Fibroblast of the aortic adventitia (primary cell): ENCODE results near the gene EVA1B. TPM values are rescaled to one million over a fixed set of nuclear protein-coding genes. Genes with fewer than 3 reads are reported as not detected.

Experiments used
- DNase-seq: peaks from one replicate; pipeline ENCODE4 v3.0.0-alpha.2; 2010; ENCODE audit warnings: low read depth
- H3K4me3 ChIP-seq: 2 replicates; pipeline ENCODE4 v1.5.1; 2011; ENCODE audit warnings: low read depth, mild to moderate bottlenecking, control low read depth, low read length, moderate library complexity
- total RNA-seq: library from RNA; depleted of rRNA; stranded (reverse); fragments of >200 nt; gene quantifications from 2 replicates; pipeline ENCODE4 v1.2.3, GENCODE V29; 2012; ENCODE audit warnings: low replicate concordance
- TF ChIP-seq, protein P1 (sequence below): IDR thresholded peaks from 2 replicates; pipeline ENCODE4 v1.5.1; 2011; ENCODE audit warnings: mild to moderate bottlenecking, low read length, control low read depth, inconsistent platforms; ENCODE audit not compliant: insufficient read depth

EVA1B gene
- total RNA-seq, 1 donor, result 167 TPM

DNA sequence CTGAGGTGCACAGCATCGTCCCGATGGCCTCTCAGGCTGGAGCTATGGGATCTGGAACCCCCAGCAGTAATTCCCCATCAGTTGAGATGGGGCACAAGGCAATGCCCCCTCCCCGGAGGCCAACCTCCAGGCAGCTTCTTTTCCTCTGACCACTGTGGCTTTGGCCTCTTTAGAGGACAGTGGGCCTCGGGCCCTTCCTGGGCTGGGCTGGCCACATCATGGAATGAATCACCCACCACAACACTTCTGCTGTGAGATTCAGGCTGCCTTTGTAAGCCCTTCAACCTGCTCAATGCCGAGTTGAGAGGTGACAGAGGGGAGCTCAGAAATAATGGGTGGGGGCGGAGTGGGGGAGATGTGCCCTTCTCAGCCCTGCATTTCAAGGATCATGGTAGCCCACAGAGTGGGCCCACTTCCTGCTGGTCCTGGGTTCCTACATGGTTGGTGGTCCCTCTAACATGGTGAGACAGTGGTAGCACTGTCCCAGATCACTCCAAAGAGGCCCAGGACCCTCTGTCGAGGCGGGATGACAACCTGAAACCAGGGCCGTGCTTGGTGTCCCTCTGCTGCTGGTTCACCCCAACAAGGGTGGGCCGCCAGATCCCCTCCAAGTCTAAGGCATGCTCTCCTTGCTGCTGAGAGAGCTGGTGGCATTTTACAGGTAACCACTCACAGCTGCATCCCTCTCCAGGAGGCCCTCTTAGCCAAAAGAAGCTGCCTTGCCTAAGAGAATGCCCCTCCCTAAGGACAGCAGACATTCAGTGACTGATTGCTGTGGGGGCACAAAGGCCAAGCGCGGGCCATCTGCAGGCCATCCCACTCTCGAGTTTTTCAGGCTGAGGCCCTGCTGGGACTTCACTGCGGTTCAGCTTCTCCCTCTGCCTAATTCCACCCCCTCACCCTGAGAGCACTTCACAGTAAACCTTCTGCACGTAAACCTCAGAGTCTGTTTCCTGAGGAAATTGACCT lies 29.7 kb upstream of the EVA1B start:
- no peak overlapping the region for H3K4me3 ChIP-seq
- TF ChIP-seq, protein P1, sequence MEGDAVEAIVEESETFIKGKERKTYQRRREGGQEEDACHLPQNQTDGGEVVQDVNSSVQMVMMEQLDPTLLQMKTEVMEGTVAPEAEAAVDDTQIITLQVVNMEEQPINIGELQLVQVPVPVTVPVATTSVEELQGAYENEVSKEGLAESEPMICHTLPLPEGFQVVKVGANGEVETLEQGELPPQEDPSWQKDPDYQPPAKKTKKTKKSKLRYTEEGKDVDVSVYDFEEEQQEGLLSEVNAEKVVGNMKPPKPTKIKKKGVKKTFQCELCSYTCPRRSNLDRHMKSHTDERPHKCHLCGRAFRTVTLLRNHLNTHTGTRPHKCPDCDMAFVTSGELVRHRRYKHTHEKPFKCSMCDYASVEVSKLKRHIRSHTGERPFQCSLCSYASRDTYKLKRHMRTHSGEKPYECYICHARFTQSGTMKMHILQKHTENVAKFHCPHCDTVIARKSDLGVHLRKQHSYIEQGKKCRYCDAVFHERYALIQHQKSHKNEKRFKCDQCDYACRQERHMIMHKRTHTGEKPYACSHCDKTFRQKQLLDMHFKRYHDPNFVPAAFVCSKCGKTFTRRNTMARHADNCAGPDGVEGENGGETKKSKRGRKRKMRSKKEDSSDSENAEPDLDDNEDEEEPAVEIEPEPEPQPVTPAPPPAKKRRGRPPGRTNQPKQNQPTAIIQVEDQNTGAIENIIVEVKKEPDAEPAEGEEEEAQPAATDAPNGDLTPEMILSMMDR, result no peak
- DNase-seq, result peak; percentile 54

DNA sequence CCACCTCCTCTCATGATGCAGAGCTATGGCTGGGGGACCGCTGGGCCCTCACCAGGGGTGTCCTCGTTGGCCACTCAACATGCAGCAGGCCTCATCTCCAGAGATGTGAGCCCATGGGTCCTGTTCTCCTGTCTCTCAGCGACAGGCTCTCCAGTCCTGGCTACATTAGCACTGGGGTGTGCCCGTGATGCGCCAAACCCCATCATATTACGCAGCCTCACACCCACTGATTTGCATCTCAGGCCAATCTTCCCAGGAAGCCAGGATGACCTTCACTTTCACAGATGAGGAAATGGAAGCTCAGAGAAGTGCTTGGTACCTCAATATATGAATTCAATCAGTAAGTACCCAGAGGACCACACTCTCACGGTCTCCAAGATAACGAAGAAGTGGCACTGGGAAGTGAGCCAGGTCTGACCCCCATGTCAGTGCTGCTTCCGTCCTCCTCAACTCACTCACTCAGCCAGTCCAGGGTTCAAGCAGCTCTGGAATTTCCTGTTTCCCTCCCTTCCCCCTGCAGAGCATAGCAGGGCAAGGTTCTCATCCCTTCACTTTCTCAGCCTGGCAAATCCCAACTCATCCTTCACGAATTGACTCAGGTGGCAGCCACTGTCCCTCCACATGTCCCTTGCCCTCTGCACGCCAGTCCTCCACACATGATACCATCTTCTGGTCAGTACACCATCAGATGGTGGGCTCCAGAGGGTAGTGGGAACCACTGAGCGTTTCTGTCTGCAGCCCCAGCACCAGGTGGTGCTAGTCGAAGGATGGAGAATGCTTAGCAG lies 28.9 kb upstream of the EVA1B start:
- peak; percentile 23 for DNase-seq
- H3K4me3 ChIP-seq, result no peak overlapping the region
- TF ChIP-seq, protein P1, result peak; percentile 1

- H3K4me3 ChIP-seq, result no peak overlapping the region
- peak; percentile 75 for DNase-seq
- TF ChIP-seq, protein P1, result peak; percentile 13
Measured at GRCh38 chr1:36351227-36351977, 28.0 kb upstream of the EVA1B start.

- peak; percentile 76 for DNase-seq
- TF ChIP-seq, protein P1, result no peak
- no peak overlapping the region for H3K4me3 ChIP-seq
Measured at GRCh38 chr1:36350659-36351226, 27.3 kb upstream of the EVA1B start.

DNA sequence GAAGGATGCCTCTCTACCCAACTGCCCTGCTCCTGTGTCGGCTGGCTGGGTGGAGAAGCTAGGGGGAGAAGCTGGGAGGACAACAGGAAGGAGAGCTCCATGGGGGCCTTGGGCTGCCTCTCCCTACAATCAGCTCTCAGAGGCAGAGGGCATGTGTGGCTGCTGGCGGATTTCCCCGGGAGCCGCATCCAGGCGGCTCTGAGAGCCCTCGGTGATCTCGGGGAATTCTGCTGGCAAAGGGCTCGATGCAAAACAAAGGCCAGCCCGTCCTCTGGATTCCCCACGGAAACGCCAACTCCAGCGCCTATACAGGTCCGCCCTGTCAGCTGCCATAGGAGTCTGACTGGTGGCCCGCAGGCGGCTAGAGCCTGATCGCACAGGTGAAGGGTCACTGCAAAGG lies 26.4 kb upstream of the EVA1B start:
- no peak overlapping the region for H3K4me3 ChIP-seq
- peak; percentile 30 for DNase-seq
- TF ChIP-seq, protein P1, result no peak

GRCh38 chr1:36349241-36349671 lies 25.8 kb upstream of the EVA1B start:
- peak; percentile 16 for DNase-seq
- H3K4me3 ChIP-seq, result no peak overlapping the region
- TF ChIP-seq, protein P1, result no peak
